Tibial artery (tissue), 4 donors: ENCODE results near the gene KRTAP2-1.
"Not testable (repeated sequence)": the region's sequence is repeated elsewhere in the genome, so short reads cannot be mapped to it uniquely, and the experiment has no call there.

Experiments used
- DNase-seq, 2 donors: peaks; one replicate each; pipeline ENCODE4 v3.0.0-alpha.2; 2019
- H3K27ac ChIP-seq, 2 donors: fragments of 200-600 bp; sonication (generic) in 1 of 2; 1 replicate in 1 of 2; 2 replicates in 1 of 2; pipeline ENCODE4 v1.5.1; 2018 to 2019; ENCODE audit warnings: mild to moderate bottlenecking in 1 of 2
- H3K27me3 ChIP-seq, 2 donors: fragments of 200-600 bp; sonication (generic) in 1 of 2; one replicate each; pipeline versions ENCODE4 v1.5.1 to v1.6.0; 2016 to 2019
- H3K36me3 ChIP-seq, 3 donors: fragments of 200-600 bp; sonication (generic) in 2 of 3; one replicate each; pipeline ENCODE4 v1.5.1; 2016 to 2019; ENCODE audit warnings: mild to moderate bottlenecking in 2 of 3
- H3K4me1 ChIP-seq, 4 donors: fragments of 200-600 bp; sonication (generic) in 2 of 4; 1 replicate in 3 of 4; 2 replicates in 1 of 4; pipeline ENCODE4 v1.5.1; 2016 to 2019
- H3K4me3 ChIP-seq, 2 donors: fragments of 200-600 bp; sonication (generic) in 1 of 2; 1 replicate in 1 of 2; 2 replicates in 1 of 2; pipeline ENCODE4 v1.5.1; 2018 to 2019; ENCODE audit warnings: mild to moderate bottlenecking in 2 of 2
- H3K9me3 ChIP-seq, 3 donors: fragments of 200-600 bp; sonication (generic) in 1 of 3; one replicate each; pipeline ENCODE4 v1.5.1; 2016 to 2019
- CTCF ChIP-seq, 2 experiments: fragments of 200-600 bp in 1 of 2; fragments of 450-650 bp in 1 of 2; IDR thresholded peaks; one replicate each; pipeline ENCODE4 v1.5.1; 2017 to 2019; ENCODE audit warnings: antibody characterized with exemption in 2 of 2, mild to moderate bottlenecking in 1 of 2, moderate library complexity in 1 of 2
- intact Hi-C: fragments of 100-400 bp; cut with DNase I; formaldehyde crosslinking; loops from one replicate; pipeline ENCODE4 v1.15.0; 2023; ENCODE audit warnings: low total_unique reads

KRTAP2-1 gene

GRCh38 chr17:41064301-41064700 lies 17.2 kb upstream of the KRTAP2-1 start:
- Histone ChIP-seq H3K9me3 (no peaks in the 10 kb centered on the region), H3K4me1 (peaks cover 0 to 34% (median 11%) of the 10 kb centered on the region in 4 donors), H3K27me3 (no peaks in the 10 kb centered on the region), H3K4me3 (no peak overlapping the region), H3K36me3 (no peaks in the 10 kb centered on the region), H3K27ac (no peak overlapping the region)
- DNase-seq: no peak
- no peak for TF ChIP-seq CTCF (IDR thresholded peaks at IDR 0.05)
- intact Hi-C loops: no loop called here

DNA sequence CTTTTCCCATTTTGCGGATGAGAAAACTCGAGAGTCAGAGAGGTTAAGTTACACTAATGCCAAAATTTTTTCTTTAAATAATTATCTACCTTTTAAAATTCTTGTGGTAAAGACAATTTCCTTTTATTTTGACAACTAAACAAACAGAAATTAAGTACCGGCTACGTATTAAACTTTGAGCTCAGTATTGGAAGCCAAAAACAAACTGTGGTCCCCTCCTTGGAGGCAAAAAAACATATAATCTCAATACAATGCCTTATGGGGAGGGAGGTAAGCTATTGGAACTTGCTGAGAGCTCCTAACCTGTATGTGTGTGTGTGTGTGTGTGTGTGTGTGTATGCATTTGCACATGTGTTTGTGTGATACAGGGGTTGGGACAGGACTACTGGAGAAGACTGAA lies 16.3 kb upstream of the KRTAP2-1 start:
- no peak overlapping the region for H3K27ac ChIP-seq
- no peak for TF ChIP-seq CTCF (IDR thresholded peaks at IDR 0.05)
- H3K9me3 ChIP-seq: no peaks in the 10 kb centered on the region
- H3K4me3 ChIP-seq: no peak overlapping the region
- intact Hi-C loops: no loop called here
- DNase-seq: no peak
- no peaks in the 10 kb centered on the region for H3K36me3 ChIP-seq
- H3K4me1 ChIP-seq: peaks cover 0 to 34% (median 11%) of the 10 kb centered on the region in 4 donors
- H3K27me3 ChIP-seq: no peaks in the 10 kb centered on the region

DNA sequence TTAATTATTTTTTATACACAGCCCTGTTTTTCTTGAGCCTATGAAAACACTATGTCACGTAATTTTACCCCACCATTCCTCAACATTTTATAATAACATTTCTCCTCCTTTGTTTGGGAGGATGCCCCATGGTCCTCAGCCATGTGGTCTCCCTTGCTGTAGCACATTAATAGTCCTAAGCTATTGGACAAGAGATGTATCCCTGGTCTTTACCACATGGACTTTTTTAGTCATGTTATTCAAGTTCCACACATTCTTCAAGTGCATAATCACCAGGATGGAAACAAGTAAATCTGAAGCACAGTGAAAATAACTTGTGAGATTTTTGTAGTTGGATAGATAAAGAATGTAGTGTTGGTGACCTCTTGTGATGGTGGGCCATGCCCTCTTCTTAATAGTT lies 14.8 kb upstream of the KRTAP2-1 start:
- no peaks in the 10 kb centered on the region for H3K36me3 ChIP-seq
- H3K9me3 ChIP-seq: no peaks in the 10 kb centered on the region
- TF ChIP-seq CTCF (IDR thresholded peaks at IDR 0.05): no peak
- H3K27me3 ChIP-seq: no peaks in the 10 kb centered on the region
- H3K4me1 ChIP-seq: peaks cover 0 to 34% (median 11%) of the 10 kb centered on the region in 4 donors
- DNase-seq: no peak
- H3K27ac ChIP-seq: peak overlapping the region; percentile 57 to 65
- no peak overlapping the region for H3K4me3 ChIP-seq
- intact Hi-C loops: no loop called here

GRCh38 chr17:41060052-41060604 lies 13.0 kb upstream of the KRTAP2-1 start, which contains the start of gene KRTAP2-3:
KRTAP2-3 (minus strand) TSS chr17:41060114; CDS start chr17:41060050, 64 bp downstream.
- H3K4me3 ChIP-seq: no peak within 1 kb of the TSS
- intact Hi-C loops: no loop called here

DNA sequence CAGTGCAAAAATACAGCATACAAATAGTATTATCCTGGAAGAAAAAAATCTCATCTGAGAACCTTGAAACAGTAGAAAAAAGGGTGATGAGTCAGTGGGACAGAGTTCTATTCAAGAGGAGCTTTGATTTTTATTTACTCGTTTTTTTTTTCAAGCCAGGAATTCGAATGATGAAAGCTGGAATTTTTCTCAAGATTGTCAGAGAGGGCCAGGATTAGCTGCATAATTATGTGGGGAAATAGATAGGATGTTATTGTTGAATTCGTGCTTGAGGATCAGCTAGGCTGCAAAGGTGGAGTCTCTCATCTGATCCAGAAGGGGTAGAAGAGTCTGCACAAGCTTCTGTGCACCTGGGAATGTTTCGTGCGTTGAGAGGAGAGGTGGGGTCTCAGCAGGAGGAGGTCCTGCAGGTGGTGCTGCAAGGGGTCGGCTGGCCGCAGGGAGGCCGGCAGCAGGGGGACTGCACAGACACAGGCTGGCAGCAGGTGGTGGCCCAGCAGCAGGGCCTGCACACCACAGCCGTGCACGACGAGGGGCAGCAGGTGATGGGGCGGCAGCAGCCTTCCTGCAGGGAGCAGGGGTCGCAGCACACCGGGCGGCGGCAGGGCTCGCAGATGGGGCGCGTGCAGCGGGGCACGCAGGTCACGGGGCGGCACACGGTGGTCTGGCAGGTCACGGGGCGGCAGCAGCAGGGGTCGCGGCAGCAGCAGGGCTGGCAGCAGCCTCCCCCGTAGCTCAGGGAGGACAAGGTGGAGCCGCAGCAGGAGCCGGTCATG lies 12.3 kb upstream of the KRTAP2-1 start:
- DNase-seq, H3K27me3 ChIP-seq, H3K9me3 ChIP-seq, H3K4me3 ChIP-seq, H3K36me3 ChIP-seq, H3K27ac ChIP-seq, intact Hi-C loops: not testable (repeated sequence)
- peaks cover 0 to 34% (median 11%) of the 10 kb centered on the region in 4 donors for H3K4me1 ChIP-seq

More at GRCh38 chr17:41060052-41060604, 13.0 kb upstream of the KRTAP2-1 start, which contains the start of gene KRTAP2-3:
- peaks cover 0 to 34% (median 11%) of the 10 kb centered on the region in 4 donors for H3K4me1 ChIP-seq
- no peak for DNase-seq
- H3K27ac ChIP-seq: peak within 1 kb of the TSS in 1 of 2 donors; percentile 57
- no peak for TF ChIP-seq CTCF (IDR thresholded peaks at IDR 0.05)
- no peaks in the 10 kb centered on the region for H3K36me3 ChIP-seq
- H3K27me3 ChIP-seq: no peaks in the 10 kb centered on the region
- H3K9me3 ChIP-seq: no peaks in the 10 kb centered on the region

- H3K27ac ChIP-seq: no peak overlapping the region
- intact Hi-C loops: no loop called here
- no peak overlapping the region for H3K4me3 ChIP-seq
- no peak for TF ChIP-seq CTCF (IDR thresholded peaks at IDR 0.05)
- H3K27me3 ChIP-seq: no peaks in the 10 kb centered on the region
- H3K36me3 ChIP-seq: no peaks in the 10 kb centered on the region
- H3K9me3 ChIP-seq: no peaks in the 10 kb centered on the region
- no peak for DNase-seq
- H3K4me1 ChIP-seq: peaks cover 0 to 34% (median 11%) of the 10 kb centered on the region in 4 donors
These were observed 11.6 kb upstream of the KRTAP2-1 start for GRCh38 chr17:41058741-41059140.
